Measurements from ENCODE around the gene ANKRD53.

The ANKRD53 gene

DNA sequence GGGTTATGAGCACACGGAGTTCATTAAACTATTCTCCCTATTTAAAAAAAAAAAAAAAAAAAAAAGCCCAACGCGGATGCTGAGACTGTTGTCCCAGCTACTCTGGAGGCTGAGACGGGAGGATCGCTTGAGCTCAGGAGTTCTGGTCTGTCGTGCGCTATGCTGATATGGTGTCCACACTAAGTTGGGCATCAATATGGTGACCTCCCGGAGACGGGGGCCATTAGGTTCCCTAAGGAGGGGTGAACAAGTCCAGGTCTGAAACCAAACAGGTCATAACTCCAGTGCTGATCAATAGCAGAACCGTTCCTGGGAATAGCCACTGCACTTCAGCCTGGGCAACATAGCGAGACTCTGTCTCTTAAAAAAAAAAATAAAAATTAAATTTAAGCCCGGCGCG, 12.9 kb upstream of the ANKRD53 start:
- DNase-seq (ENCODE audit: low spot score) = no peak

DNA sequence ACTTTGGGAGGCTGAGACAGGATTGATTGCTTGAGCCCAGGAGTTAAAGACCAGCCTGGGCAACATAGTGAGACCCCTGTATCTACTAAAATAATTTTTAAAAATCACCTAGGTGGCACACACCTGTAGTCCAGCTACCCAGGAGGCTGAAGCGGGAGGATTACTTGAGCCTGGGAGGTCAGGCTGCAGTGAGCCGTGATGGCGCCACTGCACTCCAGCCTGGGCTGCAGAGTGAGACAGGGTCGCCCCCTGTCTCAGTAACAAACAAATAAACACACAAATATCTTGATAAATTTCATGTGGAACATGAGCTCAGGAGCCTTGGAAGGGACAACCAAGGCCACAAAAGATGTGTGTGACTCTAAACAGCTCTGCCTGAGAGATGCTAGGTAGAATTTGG, 11.7 kb upstream of the ANKRD53 start:
- no peak for DNase-seq (ENCODE audit: low spot score)

DNA sequence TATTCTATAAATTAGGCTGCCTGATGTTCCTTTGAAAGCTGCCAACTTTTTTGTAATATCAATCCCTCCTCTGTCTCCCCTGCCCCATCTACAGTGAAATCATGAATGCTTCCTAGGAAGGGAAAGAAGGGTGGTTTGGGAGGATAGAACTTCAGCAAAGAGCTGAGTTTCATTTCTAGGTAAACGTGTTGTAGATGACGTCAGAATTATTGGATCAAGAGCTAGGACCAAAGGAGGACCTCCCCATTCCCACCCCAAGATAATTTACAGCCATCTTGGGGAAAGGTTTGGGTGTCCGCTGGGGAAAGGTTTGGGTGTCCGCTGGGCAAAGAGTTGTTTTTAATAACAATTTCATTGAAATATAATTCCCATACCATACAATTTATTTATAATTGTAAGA, 11.2 kb upstream of the ANKRD53 start:
- DNase-seq (ENCODE audit: low spot score) = no peak

DNA sequence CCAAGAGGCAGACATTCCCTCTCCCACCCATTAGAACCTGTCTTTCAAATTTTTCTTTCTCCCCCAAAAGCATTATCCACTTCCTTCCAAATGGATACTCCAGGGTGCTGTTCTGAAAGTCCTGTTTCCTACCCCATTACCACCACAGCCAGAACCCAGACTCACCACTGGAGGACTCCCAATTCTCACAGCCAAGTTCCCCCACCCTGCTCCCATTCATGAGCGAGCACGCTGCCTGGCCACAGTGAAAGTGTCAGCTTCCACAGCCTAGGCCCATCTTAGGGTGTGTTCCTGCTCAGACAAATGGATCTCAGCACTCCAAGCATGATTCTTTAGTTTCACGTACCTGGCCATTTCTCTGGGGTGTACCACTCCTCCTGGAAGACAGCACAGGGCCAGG, 3.8 kb upstream of the ANKRD53 start:
- DNase-seq (ENCODE audit: low spot score) = no peak

DNA sequence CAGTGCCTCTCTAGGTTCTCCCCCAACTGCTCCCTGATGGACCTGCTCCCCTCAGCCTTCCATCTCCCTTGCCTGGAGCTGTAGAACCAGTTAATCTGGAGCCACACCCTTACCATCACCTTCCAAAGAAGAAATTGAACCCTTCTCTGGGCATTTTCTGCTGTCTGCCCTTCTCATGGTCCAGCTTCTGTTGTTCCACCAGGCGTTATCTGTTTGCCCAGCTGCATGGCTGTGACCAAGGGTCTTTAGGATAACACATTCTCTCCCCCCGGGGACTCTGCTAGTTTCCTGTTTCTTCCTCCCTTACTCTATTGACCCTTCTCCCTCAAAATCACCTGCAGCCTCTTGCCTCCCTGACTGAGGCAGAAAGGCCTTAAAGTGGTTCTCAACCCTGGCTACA, 3.2 kb upstream of the ANKRD53 start:
- no peak for DNase-seq (ENCODE audit: low spot score)

DNA sequence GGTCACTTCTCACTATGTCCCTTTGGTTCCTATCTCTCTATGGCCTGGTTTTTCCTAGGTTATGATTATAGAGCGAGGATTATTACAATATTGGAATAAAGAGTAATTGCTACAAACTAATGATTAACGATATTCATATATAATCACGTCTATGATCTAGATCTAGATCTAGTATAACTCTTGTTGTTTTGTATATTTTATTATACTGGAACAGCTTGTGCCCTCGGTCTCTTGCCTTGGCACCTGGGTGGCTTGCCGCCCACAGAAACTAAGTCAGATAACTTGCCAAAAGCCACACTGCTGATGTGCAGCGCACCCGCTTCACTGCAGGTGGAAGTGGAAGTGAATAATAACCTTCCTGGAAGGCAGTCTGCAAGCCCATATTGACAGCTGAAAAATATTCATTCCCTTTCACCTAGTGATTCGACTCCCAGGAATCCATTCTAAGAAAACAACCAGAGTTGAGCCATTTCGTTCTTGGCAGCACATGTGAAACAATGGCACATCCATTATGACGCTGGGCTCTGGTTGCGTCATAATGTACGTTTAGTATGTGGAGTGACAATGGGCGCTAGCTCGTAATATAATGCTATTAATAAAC, 725 bp upstream of the ANKRD53 start:
- DNase-seq (ENCODE audit: low spot score) = peak; percentile 17

DNA sequence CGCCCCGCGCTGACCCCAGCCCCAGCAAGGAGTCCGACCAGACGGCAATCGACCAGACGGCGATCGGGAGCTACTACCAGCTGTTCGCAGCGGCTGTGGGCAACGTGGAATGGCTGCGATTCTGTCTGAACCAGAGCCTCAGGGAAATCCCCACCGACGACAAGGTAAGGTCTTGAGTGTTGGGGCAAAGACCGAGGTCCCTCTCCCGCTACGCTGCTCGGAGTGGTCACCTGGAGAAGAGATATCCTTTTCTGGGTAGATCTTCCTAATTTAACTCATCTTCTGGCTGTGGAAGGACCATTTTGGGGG, 704 bp downstream of the ANKRD53 start:
- DNase-seq (ENCODE audit: low spot score) = no peak

DNA sequence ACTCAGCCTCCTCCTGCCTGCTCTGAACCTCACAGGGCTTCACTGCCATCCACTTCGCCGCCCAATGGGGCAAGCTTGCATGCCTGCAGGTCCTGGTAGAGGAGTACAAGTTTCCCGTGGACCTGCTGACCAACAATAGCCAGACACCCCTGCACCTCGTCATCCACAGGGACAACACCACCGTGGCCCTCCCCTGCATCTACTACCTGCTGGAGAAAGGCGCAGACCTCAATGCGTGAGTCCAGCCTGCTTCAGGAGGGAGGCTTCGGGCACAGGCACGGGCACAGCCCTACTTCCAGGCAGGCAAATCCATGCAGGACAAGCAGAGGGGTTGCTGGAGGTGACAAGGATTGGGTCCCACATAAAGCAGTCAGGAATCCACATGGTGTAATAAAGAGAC, 1.2 kb downstream of the ANKRD53 start:
- DNase-seq (ENCODE audit: low spot score) = no peak

DNA sequence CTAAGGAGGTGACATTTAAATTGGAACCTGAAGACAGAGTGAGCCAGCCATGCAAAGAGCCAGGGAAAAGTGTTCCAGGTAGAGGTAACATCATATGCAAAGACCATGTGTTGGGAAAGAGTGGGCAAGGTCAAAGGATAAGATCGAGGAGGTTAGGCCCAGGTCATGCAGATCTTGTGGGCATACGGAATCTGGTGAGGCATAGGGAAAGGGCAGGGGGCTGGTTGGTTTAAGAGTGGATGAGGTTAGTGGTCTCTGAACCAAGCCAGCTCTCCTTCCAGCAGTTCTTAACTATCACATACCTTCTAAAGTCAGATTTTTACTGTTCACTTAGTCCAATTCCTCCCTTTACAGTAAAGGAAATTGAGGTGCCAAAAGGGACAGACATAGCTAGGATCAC, 3.0 kb downstream of the ANKRD53 start:
- no peak for DNase-seq (ENCODE audit: low spot score)

DNA sequence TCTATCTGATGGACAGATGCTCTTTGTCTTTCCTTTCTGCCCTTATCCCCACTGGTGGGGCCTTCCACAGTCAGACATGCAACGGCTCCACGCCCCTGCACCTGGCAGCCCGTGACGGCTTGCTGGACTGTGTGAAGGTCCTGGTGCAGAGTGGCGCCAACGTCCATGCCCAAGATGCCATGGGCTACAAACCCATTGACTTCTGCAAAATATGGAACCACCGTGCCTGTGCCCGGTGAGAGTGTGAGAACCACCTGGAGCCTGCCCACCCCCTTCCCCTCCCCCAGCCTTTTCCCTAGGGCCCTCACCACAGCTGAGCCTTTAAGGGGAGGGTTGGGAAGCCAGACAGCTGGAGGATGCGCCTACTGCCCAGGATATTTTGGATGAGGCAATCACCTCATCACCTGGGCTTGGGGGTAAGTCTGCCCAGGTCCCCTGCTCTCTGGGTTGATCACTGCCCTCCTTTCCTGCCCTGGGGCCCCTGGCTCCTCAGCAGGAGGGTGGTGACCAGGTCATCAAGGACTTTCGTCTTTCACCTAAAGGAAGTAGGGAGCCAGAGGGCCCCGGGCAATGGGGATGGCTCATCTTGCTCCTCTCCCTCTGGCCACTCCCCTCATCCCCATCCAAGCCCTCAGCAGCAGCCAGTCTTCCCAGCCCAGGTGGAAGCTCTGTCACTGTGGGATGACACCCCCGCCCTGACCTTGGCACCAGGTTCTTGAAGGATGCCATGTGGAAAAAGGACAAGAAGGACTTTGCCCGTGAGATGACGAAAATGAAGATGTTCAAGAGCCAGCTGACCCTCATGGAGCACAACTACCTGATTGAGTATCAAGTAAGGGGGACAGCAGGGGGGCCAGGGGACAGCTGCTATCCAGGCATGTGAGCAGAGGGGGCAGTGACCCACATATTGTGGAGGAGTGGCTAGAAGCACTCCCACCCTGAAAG, 3.7 kb downstream of the ANKRD53 start:
- no peak for DNase-seq (ENCODE audit: low spot score)

DNA sequence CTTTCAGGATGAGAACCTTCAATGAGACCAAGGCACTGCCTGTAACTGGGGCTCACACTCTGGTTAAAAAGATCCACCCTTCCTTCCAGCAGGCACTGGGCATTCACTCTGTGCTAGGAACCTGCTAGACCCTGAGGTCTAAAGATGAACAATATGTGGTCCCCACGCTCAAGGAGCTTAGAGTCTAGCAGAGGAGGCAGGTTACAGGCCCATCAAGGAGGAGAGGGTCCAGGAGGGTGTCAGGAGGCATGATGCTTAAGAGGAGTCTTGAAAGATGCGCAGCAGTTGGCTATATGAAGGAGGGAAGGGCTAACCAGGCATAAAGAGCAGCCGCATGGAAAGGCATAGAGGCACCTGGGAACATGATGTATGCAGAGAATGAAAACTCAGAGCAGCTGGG, 4.5 kb downstream of the ANKRD53 start:
- DNase-seq (ENCODE audit: low spot score) = no peak

DNA sequence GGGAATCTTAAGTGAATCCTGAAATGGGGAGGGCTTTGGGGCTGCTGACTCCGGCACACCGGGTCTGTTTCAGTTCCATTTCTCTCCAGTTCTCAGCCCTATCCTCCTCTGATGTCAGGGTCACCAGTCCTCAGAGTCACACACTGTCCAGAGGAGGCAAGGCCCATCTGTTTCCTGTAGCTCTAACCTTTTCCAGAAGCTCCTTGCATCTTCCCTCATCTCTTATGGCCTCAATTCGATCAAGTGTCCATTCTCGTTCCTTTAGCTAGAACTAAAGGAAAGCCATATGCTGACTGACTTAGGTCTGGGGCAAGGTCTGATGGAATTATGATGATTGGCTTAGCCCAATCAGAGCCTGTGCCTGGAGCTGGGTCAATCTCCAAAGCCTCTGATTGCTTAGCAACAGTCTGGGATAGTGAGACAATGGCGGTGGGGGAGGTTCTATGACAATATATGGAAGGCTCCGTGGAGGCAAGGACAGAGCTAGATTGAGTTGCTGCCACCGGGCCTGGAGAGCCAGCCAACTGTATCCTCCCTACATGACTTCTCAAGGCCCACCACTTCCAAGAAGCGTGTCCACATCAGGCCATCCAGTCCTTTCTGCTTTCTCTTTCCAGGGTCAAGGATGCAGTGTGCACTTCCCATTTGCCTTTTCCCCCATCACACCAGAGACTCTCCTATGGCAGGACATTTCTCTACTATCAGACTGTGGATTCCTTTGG, 5.2 kb downstream of the ANKRD53 start:
- DNase-seq (ENCODE audit: low spot score) = no peak

DNA sequence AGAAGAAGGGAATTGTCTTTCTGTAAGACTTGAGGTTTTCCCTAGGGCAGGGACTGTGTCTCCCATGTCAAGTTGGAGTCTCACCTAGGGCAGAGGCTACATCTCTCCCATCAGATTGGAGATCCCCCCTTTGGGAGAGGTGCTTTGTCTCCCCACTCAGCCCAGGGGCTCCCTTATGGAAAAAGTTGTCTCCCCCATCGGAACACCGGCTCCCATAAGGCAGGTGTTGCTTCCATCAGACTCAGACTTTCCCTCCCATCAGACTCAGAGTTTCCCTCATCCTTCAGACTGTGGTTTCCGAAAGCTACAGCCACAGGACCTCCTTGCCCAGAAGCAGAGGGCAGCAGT, 5.8 kb downstream of the ANKRD53 start:
- DNase-seq (ENCODE audit: low spot score) = no peak

DNA sequence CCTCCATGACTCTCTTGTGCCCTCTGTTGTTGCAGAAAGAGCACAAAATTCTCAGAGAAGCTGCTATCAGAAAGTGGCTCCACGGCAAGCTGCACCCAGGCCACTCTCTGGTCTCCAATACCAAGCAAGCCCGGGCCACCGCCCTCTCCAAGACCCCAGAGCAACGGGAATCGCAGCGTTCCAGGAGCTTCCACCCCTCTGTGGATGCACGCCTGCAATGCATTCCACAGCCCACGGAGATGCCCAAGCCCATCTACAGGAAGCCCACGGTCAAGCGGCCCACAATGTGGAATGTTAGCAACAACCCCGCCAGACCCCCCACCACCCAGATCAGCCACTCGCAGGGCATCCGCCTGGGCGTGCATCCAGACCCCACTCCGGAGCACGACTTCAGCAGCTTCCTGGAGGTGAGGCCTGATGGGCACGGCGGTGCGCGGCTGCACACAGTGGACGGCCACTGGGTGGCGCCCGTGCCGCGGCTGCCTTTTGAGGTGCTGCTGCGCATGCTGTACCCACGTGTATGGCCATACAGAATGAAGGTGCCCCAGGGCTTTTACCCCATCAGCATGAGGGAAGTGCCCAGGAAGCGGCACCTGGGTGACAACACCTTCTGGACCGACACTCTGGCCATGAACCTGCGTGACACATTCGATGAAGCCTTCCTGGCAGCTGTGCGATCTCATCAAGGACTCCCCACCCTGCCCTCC, 6.3 kb downstream of the ANKRD53 start:
- DNase-seq (ENCODE audit: low spot score) = peak; percentile 77

DNA sequence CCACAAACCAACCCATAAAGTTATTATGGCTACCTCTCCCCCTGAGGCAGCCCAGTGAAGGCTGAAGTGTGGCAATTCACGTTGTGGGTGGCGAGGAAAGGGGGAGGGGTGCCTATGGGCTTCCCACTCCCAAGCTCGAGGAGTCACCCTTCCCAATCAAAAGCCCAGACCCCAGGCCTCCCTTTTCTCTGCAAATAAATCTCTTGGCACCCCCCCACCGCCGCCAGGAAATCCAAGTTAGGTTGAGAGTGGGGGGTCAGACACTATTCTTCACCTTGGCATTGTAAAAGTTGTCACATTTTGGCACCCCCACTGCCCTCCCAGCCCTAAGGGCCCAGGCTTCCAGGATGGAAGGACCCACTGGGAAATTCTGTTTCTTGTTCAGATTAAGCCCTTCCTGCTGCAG, 6.9 kb downstream of the ANKRD53 start:
- DNase-seq (ENCODE audit: low spot score) = no peak

DNA sequence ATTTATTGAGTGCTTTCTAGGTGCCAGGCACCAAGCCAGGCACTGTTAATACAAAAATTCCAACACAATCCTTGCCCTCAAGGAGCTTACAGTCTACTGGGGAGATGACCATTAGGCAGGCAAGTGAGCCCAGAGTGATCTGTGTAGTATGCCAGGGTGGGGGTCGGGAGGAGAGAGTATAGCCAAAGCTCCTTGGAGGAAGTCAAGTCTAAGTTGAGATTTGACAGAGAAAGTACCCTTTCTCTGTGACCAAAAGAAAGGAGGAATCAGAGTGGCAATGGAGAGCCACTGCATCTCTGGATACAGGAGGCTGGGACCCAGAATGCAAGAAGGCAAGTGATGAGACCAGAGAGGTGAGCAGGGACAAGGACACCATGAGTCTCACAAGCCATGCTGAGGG, 7.5 kb downstream of the ANKRD53 start:
- DNase-seq (ENCODE audit: low spot score) = no peak

DNA sequence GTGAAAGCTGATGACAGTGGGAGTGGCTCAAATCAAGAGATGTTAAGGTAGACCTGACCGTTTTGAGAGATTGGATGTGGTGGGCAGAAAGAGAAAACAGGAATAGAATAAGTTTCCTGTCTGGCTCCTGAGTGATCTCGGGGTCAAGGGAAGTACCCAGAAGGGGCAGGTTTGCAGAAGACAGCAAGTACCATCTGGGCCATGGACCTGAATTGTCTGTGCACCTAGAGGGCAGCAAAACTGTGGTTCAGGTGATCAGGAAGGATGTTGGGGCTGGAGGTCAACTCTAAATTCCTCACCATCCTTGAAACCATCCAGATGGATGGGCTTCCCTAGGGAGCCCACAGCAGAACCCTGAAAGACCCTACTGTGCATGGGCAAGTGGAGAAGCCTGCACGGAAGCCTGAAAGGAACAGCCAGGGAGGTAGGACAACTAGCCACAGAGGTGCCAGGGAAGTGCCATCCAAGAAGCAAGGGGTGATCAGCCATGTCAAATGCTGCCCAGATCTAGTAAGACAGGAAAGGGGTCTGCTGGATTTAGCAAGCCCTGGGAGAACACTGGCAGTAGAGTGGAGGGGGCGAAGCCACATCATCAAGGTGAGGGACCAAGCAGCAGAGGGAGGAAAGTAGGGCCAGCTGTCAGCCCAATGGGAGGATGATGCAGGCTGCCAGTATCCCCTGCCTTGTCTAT, 8.2 kb downstream of the ANKRD53 start:
- no peak for DNase-seq (ENCODE audit: low spot score)

DNA sequence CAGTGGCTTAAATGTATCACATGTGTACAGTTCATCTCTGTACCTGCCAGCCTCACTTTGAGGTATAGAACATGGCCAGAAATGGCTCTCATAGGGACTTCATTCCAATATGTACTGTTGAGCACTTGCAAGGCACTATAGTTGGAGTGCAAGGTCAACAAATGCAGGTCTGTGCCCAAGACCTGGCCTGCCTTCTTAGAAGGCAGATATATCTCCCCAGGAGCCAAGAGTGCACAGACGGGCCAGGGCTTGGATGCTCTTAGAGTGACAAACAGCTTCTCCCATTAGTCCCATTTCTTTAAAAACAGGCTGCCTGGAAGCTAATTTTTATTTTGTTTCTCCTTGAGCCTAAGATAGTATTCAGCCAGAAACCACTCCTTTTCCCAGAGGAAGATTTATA, 9.0 kb downstream of the ANKRD53 start:
- DNase-seq (ENCODE audit: low spot score) = no peak

DNA sequence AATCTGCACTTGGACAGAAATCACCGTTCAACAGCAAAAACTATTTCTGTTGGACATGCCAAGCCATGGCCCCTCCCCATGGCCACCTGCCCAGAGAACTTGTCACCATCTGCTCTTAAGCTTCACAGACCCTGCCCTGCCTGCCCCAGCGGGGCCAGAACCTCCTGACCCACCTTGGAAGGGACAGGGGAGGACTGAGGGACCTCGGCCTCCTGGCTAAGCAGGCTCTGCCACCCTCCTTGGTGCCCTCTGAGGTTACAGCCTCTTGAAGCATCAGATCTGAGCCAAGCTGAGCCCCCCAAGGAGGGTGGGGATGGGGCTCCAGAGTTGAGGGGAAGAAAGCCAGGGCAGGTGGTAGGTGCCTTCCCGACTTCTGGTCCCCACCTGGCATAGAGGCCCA, 9.7 kb downstream of the ANKRD53 start:
- no peak for DNase-seq (ENCODE audit: low spot score)

DNA sequence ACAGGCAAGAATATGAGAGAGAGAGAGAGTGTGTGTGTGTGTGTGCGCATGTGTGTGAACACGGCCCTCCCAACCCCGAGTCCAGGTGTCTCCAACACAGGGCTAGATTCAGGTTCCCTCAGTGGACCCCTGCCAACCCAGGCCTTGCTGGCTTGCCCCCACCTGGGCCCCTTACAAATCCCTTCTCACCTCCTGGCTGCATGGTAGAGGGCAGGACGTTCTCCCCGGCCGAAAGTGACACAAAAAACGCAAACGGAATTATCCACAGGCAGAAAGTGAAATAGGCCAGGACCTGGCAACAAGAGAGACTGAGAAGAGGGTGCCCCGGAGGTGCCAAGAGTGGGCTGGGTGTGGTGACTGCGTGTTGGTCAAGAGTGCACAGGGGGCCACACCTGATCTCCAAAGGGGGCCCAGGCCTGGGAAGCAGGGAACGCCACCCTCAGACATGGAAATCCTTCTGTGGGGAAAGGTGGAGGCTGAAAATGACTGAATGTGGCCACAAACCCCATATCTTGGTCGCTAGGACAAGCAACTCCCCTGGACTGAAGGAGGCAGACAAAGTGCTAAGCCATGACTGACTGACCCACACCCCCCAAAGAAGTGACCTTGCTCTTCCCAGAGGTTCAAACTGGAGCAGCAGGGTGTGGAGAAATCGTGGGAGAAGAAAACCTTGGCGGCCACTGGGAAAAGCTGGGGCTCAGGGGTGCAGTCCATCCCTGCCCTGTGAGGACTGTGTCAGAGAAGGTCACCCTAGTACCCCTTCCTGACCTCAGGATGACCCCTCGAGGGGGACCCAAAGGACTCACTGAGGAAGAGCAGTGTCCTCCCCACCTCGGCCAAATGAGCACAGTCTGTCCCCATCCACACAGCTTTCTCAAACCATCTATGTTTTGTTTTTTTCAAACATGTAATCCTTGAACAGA, 10.6 kb downstream of the ANKRD53 start:
- no peak for DNase-seq (ENCODE audit: low spot score)

DNA sequence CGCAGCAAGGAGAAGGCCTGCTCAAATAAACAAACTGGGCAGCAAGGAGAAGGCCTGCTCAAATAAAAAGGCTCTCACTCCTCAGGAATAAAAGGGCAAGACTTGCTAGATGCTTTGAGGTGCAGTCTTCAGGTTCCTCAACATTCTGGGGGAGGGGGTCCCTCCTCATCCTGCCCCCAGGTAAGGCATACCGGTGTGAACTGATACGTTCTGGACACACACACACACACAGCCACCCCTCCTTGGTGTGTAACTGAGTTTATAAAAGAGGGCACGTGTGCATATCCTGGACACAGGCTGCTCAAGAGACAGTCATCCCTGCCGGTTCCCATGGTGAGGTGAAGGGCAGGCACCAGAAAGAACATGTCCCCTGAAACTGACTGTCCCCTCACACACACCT, 11.8 kb downstream of the ANKRD53 start:
- DNase-seq (ENCODE audit: low spot score) = no peak
